ENCODE data around the gene BSN.

- TF ChIP-seq CTCF (IDR thresholded peaks at IDR 0.05) (no peak), POLR2A (IDR thresholded peaks at IDR 0.05) (no peak)
Observed at GRCh38 chr3:49606427-49606826, 52.1 kb downstream of the BSN start.
